KG1 (cell line): ENCODE measurements around the gene CDCA3.

Source experiments
- DNase-seq: peaks from one replicate; lab custom pipeline; 2025; lab: John Stamatoyannopoulos, UW

Gene CDCA3

DNA sequence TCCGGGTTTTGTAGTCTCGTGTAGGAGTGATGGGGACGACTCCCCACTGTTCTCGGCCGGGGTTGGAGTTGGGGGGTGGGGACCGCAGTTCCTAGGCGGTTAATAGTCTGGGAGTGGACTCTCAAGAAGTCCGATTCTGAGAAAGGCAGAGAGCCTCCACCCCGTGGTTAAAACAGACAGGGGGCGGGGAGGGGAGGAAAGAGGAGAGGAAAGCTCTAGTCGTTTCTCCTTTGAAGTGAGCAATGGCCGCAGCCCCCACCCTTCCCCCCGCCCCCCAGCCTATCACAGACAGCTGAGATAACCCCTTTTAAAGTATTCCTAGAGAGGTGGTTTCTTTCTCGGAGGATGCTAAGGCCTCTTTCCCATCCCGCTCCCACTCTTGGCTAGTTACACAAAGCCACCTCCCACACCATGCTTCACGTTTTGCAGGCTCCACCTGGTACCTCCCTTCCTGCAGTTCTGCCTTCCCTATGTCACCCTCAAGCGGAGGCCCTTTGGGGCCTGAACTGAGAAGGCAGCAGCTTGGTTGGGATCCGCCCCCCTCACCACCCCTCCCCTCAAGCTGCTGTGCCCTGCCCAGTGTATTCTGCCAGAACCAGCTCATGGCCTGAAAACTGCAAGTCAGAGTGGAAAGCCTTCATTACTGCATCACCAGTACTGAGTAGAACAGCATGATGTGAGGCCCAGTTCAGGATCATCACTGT, 1.7 kb upstream of the CDCA3 start:
- no peak for DNase-seq

GRCh38 chr12:6851921-6852650, 1.0 kb upstream of the CDCA3 start, which contains the start of gene USP5:
USP5 (plus strand) TSS chr12:6852150; CDS start chr12:6852180, 30 bp downstream.
- peak; percentile 100 for DNase-seq

DNA sequence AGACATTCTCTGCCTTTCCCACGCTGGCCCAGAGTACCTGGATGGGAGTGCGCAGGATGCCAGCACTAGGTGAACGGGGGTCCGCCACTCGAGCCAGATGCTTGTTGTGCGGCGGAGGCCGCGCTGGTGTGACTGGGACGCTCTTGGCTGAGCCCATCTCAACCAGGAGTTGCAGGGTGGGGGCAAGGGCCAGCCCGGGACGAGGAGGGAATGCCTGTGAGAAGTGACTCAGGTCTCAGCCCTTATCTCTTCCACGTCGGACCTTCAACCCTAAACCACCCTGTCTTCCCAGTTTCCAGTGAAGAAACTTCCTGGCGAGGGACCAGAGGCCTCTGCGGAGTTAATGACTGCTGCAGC, 312 bp downstream of the CDCA3 start:
- no peak for DNase-seq

GRCh38 chr12:6849976-6850560, 1.0 kb downstream of the CDCA3 start:
- no peak for DNase-seq

DNA sequence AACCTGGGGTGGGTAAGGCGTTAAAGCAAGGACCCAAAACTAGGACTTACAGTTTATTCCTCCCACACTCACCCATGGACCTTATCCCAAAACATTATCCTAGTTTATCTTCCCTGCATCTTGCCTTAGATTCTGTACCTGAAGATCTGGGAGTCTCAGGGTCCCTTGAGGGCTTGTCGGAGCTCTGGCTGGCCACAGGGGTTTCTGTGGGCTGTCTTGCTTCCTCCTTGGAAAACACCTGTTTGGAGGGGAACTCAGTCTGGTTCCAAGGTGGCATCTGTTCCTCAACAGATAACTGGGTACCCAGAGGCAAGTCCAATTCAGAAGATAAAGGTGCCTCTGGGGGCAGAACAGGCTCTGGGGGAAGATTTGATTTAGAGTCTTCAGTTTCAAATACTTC, 1.7 kb downstream of the CDCA3 start:
- no peak for DNase-seq

DNA sequence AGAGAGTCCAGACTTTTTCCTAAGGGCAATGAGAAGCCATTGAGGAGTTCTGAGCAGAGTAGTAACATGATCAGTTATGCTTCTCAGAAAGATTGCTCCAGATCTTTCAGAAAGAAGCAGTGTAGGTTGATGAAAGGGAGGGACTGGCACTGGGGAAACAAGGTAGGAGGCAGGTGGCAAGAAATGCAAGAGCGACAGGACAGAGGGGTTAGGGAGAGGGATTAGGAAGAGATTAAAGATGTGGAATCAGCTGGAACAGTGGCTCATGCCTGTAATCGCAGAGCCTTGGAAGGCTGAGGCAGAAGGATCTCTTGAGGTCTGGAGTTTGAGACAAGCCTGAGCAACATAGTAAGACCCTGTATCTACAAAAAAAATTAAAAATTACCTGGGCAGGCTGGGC, 3.4 kb downstream of the CDCA3 start:
- no peak for DNase-seq

DNA sequence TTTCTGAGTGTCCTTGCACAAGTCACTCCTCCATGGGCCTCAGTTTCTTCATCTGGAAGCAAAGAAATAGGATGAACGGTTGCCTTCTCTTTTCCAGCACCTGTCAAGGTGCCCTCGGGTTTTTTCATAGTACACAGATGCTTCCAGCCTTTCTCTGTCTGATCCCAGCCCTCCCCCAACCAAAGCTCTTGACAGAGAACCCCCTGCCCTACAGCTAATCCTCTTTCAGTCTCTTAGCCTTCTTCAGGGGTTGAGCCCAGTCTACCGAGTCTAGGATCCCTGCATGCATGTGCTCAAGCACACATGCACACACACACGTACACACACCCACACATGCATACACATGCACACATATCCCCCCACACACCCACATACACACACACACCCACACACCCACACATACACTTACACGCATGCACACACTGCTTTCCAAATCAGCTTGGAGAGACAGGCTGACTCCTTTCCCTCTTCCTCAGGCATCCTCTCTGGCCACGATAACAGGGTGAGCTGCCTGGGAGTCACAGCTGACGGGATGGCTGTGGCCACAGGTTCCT, 4.7 kb downstream of the CDCA3 start:
- no peak for DNase-seq

DNA sequence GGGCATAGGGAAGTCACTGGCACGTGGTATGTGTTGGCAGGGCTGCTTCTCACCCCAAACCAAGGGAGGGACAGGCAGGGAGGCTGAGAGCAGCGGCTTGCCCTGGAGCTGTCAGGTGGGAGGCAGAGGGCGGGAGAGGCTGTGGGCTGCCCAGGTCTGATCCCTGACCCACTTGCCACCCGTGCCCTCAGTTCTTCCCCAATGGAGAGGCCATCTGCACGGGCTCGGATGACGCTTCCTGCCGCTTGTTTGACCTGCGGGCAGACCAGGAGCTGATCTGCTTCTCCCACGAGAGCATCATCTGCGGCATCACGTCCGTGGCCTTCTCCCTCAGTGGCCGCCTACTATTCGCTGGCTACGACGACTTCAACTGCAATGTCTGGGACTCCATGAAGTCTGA, 5.7 kb downstream of the CDCA3 start:
- no peak for DNase-seq

DNA sequence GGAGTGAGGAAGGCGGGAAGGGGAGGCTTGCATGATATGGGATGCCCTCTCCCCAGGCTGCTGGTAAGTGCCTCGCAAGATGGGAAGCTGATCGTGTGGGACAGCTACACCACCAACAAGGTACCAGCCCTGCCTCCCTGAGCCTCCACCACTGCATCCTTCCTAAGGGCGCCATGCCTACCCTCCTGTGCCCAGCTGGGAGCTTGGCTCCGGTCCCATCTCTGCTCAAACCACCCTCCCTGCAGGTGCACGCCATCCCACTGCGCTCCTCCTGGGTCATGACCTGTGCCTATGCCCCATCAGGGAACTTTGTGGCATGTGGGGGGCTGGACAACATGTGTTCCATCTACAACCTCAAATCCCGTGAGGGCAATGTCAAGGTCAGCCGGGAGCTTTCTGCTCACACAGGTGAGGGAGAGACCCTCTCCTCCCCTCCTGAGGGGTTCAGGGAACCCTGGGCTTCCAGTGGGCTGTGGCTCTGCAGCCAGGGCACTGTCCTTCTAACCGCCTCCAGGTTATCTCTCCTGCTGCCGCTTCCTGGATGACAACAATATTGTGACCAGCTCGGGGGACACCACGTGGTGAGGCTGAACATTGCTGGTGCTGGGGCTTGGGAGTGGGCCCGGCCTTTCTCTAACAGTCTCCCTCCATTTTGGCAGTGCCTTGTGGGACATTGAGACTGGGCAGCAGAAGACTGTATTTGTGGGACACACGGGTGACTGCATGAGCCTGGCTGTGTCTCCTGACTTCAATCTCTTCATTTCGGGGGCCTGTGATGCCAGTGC, 7.8 kb downstream of the CDCA3 start:
- no peak for DNase-seq

- DNase-seq, result no peak
Measured at GRCh38 chr12:6842075-6842474, 9.0 kb downstream of the CDCA3 start.

DNA sequence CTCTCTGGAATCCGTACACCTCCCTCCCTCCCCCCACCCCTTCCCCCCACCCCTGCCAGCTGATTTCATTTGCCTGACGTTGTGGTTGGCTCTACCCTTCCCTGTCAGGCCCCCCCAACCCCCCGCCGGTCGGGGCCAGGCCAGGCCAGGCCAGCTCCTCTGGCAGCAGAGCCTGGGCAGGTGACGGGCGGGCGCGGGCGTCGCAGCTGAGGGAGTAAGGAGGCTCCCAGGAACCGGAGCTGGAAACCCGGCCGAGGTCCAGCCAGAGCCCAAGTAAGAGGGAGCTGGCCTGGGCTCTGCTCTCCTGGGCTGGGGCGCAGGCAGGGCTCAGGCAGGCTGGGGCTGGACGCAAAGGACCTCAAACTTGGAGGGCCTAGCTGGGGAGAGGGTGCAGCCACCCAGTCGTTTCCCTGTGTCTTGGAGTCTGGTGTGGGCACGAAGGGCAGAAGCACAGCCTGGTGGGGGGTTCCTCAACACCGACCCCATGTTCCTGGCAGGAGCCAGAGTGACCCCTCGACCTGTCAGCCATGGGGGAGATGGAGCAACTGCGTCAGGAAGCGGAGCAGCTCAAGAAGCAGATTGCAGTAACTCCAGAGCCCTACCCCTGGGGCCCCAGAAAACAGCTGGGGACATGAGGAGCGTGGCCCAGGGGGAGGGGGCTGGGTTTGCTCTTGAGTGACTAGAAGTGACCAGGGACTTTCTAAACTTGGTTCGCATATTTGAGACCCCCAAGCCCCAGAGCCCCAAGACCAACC, 10.1 kb downstream of the CDCA3 start, which contains the start of gene GNB3:
TSS of gene GNB3 (plus strand) at position 165 of the 755 bp plus-strand sequence. CDS start at position 528, 363 bp downstream.
- no peak for DNase-seq

DNA sequence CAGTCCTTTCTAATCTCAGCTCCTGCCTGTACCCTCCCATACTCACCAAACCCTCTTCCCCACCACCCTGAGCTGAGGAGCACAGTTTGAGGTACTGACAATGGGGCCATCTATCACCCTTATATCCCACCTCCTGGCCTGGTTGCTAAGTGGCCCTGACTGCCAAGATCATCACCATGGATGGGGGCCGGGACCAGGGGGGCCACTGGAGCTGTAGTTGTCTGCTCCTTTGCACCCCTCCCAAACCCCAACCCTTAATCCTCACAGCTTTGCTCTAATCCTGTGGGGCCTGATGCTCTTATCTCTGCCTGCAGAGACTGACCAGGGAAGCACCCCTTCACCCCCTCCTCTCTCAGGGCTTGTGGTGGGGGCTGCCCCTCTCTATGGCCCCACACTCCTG, 10.8 kb downstream of the CDCA3 start:
- no peak for DNase-seq

DNA sequence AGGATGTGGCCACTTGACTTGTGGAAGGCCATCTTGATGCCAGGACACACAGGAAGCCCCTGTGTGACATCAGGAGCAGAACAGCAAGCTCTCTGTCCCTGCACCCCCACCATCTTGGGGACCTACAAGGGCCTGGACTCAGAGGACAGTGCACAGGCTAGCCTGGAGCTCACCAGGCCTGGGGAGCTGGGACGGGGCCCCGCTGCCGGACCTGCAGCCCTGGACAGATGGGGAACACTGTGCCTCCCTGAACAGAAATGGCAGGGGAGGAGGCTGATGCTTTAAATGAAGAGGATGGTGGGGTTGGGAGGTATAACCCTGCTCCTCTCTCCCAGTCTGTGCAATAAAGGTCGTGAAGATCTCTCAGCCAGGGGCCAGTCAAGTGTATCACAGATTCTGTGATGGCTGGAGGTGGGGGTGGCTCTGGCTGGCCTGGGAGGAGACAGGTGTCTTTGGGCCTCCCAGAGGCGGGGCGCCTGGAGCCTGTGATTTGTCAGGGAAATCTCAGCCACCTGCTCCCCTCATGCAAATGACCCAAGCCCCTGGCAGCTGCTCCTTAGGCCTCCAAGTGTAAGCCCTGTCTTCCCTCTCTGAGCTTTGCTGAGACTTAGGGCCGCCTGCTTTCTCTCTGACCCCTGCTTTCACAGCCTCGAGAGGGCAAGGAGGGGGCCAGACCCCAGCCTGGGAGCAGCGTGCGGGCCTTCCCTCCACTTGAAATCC, 11.4 kb downstream of the CDCA3 start:
- DNase-seq, result no peak

DNA sequence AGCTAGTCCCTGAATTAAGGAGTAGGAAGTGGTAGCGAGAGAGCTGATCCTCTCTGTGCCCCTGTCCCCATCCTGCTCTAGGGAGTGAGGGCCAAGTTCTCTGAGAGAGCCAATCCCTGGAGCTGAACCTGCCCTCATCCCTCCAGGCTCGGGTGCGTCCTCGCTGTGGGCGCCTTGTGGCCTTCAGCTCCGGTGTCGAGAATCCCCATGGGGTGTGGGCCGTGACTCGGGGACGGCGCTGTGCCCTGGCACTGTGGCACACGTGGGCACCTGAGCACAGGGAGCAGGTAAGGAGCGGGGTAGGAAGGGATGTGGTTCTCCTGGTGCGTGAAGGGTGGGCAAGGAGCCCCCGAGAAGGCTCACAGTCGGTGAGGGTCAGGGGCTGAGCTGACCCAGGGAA, 12.2 kb downstream of the CDCA3 start:
- no peak for DNase-seq

DNA sequence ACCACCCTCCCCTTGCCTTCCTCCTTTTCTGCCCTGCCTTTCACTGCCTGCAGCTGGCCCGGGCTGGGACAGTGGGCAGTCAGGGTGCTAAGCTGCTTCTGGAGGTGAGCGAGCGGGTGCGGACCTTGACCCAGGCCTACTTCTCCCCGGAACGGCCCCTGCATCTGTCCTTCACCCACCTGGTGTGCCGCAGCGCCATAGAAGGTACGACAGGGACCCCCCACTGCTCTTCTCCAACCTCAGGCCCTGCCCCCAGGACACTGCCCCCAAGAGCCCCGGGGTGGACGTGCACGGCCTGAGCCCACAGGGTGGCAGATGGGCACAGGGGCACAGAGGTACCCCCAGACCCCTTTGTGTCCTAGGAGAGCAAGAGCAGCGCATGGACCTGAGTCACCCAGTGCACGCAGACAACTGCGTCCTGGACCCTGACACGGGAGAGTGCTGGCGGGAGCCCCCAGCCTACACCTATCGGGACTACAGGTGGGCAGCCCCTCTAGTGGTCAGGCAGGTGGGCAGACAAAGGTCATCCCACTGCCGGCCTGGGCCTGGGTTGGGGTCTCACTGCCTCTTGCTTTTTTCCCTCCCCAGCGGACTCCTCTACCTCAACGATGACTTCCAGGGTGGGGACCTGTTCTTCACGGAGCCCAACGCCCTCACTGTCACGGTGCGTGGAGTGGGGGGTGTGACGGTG, 13.6 kb downstream of the CDCA3 start:
- no peak for DNase-seq

- DNase-seq, result no peak
Measured at GRCh38 chr12:6836851-6837250, 14.2 kb downstream of the CDCA3 start.

DNA sequence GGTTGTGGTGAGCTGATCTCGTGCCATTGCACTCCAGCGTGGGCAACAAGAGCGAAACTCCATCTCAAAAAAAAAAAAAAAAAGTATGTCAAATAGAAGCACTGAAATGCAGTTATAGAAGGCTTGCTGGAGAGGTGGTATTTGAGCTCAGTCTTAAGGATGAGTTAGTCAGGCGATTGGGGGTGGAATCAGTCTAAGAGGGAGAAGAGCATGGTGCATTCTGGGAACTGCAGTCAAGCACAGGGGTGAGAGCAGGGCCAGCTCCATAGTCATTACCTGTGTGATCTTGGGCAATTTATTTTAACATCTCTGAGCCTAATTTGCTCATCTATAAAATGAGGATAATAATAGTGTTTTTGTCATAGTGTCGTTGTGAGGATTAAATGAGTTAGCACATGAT, 16.2 kb downstream of the CDCA3 start:
- DNase-seq, result no peak

DNA sequence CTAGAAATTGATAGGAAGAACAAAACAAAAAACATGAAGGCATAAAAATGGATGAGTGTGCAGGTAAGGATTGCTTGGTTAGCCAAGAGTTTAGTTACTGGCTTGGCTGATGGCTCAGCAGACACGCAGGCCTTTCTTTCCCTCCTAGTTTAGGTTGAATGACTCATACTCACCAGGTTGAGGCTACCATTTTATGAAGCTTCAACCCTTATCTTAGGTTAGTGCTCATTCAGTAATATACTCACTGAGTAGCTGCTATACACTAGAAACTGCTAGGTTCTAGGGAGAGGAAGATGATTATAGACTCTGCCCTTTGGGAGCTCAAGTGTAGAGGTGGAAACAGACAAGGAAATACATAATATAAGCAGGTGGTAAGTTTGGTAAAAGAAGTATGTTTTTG, 16.8 kb downstream of the CDCA3 start:
- DNase-seq, result no peak

- no peak for DNase-seq
Measured at GRCh38 chr12:6833189-6833890, 17.7 kb downstream of the CDCA3 start.

DNA sequence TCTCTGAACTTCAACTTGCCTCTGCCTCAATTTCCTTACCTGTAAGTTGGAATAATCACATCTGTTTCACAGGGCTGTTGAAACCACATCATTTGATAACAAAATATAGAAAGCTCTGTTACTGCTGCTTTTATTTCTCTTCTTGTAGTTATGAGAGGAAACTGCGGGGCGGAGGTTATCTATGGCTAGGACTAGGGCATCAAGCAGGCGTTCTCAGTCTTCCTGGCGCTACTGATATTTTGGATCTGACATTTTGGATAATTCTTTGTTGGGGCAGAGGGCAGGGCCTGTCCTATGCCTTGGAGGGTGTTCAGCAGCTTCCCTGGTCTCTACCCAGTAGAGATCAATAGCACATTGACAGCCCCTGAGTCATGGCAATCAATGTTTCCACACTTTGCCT, 19.0 kb downstream of the CDCA3 start:
- no peak for DNase-seq
